EH (cell line): ENCODE results near the gene FREY1.
A peak's percentile ranks its signal among the peaks of the same experiment; 100 is the strongest.
"Not testable (repeated sequence)": the region's sequence is repeated elsewhere in the genome, so short reads cannot be mapped to it uniquely, and the experiment has no call there.

Experiments
- DNase-seq: peaks from one replicate; pipeline ENCODE4 v3.0.0-alpha.2; 2015; ENCODE audit warnings: low read depth

FREY1 gene

DNA sequence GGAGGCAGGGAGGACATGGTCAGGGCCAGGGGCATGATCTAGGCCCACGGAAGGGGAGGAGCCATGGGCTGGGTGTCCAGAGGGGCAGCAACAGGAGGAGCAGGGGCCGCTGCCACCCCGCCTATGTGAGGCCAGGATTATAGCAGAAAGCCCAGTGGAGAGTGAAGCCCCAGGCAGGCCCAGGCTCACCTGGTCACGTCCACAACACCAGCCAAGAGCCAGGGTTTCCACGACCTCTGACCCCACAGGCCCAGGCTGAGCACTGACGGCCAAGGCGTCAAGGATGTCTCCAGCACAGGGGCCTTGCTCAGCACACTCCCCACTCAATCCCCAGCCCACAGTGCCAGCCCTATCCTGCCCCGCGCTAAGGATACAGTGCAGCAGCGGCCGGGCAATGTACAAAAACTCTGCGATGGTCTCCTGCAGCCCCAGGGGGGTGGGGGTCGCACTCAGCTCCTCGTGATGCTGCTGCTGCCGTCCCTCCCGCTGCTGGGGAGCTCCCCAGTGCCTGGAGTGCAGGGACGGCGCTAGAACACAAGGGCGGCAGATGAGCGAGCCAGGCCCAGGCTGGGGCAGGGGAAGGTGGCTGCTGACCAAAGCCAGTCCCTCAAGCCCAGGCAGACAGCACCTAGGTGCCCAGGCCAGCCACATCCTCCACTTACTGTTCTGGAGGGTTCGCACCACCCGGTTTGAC is 7.0 kb upstream of the FREY1 start:
- DNase-seq = no peak

DNA sequence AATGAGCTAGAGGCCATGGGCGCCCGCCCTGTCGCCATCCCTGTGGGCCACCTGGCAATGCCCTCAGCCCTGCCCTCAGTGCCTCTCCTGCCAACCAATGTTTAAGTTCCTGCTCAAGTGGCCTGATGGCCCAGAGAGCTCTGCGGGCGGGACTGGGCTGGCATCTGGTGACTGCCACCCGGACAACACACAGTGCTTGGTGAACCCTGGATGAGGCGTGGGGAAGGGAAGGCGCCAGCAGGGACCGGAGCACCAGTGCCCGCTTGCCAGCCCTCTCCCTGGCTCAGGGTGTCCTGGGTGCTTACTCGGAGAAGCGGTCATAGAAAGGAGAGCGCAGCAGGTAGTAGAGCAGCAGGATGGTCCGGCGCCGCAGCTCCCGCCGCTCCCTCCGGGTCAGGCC is 6.4 kb upstream of the FREY1 start:
- DNase-seq = no peak

DNA sequence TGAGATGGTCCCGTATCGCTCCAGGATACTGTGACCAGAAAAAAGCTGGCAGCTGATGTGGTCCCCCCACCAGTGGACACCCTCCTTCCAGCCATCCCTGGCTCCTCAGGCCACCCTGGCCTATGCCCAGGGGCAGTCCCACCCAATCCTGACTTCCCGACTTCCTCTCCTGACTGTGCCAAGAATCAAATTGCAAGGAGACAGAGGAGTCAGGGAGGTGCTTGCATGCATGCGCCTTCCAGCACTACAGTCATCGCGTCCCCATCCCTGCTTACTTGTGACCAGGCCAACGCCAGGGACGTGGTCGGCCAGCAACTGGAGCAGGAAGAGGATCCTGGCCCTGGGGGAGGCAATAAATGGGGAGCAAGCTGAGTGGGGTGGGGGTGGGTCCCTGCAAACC is 3.6 kb upstream of the FREY1 start:
- no peak for DNase-seq

DNA sequence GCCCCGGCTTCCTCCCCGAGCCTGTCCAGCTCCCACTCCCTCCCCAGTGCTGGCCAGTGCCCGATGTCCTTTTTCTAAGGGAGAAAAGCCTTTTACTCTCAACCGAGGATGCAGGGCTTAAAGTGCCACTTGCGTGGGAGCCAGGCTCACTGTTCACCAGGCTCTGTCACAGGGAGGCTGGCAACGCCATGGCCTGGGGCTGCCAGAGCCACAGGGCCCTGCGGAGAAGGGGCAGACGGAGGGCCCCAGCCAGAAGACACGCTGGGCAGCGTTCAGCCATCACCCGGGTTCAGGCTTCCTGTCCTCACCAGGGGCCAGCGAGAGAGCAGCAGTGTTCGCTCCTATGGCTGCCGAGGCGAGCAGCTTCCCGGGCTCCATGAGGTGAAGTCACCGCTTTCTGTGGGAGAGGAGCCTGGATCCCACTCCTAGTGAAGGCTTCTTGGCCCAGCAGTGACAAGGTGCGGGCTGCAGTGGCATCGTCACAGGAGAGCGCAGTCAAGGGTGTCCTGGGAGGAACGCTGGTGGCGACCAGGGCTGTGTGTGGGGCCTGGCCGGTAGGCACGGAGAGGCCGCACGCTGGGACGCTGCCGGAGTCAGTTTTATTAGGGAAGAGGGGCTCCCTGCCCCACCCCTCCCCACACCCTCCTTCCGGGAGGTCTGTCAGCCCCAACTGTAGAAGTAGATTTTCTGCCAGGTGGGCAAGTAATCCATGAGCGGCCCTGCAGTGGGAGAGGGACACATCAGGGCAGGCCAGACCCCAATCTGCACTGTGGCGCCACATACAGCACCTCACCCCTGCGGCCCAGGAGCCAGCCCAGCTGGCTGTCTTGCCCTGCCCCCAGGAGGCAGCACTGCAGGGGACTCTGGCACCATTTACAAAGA is 2.8 kb upstream of the FREY1 start:
- DNase-seq = no peak

DNA sequence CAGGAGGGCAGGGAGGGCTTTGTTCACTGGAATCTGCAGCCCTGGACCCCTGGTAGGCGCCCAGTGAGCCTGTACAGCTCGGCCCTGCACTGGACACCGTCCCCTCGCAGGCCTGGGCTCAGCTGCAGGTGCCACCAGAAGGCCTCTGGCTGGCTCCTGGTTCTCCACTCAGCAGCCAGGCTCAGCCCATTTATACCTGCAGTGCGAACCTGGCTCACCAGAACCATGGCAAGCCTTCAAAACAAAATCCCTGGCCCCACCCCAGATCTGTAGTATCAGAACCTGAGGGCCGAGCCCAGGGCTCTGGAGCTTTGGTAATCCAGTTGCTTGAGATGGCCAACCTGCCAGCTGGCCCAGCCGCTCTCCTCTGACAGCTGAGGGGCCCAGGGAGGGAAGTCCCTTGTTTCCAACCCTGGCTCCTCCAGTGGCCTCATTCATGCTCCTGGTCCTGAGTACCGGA is 870 bp upstream of the FREY1 start:
- no peak for DNase-seq

DNA sequence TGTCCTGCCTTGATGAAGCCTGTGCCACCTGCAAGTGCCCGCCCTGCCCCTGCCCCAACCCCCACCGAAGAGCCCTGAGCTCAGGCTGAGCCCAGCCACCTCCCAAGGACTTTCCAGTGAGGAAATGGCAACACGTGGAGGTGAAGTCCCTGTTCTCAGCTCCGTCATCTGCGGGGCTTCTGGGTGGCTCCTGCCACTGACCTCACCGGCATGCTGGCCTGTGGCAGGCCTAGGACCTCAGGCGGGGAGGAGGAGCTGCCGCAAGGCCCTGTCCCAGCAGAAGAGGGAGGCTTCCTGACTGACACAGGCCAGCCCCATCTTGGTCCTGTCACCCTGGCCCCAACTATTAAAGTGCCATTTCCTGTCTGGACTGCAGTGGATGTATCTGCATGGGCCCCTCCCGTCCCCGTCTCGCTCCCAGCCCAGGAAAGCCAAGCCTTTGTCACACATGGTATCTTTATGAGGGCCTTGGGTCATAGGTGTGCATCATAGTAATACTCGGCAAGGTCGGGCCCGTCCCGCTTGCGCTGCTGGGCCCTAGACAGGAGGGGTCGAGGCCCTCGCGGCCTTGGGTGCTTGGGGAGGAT is 882 bp downstream of the FREY1 start:
- no peak for DNase-seq

DNA sequence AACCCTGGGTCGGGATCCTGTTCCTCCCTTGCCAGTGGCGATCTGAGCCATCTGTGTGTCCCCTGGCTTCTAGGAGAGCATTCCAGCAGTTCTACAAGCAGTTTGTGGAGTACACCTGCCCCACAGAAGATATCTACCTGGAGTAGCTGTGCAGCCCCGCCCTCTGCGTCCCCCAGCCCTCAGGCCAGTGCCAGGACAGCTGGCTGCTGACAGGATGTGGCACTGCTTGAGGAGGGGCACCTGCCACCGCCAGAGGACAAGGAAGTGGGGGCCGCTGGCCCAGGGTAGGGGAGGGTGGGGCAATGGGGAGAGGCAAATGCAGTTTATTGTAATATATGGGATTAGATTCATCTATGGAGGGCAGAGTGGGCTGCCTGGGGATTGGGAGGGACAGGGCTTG is 1.5 kb downstream of the FREY1 start:
- not testable (repeated sequence) for DNase-seq

DNA sequence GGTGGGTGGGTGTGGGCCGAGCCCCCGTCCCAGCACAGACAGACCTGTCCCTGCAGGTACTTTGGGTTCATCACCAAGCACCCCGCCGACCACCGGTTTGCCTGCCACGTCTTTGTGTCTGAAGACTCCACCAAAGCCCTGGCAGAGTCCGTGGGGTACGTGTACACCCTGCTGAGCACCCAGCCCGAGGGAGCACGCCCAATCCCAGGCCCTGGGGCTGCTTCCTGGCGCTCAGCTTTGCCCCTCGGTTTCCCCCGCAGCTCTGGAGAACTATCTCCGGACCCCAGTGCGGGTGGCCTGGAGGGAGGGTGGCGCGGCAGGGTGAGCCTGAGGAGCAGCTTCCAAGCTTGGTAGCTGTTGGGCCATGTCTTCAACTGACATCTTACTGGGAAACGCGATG is 2.0 kb downstream of the FREY1 start:
- DNase-seq = no peak

DNA sequence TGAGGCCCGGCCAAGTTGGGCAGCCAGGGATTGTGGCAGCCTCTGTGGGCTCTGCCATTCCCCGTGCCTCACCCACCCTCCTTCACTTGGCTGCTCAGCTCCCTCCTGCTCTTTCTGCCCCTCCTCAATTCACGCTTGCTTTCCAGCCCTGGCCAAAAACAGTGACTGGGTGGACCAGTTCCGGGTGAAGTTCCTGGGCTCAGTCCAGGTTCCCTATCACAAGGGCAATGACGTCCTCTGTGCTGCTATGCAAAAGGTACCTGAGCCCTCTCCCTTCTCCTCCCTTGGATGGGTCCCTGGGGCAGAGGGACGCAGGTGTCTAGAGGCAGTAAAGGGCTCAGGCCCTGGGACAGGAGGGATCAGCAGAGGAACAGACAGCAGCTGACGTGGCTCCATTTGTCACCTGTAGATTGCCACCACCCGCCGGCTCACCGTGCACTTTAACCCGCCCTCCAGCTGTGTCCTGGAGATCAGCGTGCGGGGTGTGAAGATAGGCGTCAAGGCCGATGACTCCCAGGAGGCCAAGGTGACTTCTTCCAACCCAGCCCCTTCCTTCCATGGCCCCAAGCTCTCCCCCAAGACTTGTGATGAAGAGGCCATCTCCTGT is 2.7 kb downstream of the FREY1 start:
- no peak for DNase-seq

DNA sequence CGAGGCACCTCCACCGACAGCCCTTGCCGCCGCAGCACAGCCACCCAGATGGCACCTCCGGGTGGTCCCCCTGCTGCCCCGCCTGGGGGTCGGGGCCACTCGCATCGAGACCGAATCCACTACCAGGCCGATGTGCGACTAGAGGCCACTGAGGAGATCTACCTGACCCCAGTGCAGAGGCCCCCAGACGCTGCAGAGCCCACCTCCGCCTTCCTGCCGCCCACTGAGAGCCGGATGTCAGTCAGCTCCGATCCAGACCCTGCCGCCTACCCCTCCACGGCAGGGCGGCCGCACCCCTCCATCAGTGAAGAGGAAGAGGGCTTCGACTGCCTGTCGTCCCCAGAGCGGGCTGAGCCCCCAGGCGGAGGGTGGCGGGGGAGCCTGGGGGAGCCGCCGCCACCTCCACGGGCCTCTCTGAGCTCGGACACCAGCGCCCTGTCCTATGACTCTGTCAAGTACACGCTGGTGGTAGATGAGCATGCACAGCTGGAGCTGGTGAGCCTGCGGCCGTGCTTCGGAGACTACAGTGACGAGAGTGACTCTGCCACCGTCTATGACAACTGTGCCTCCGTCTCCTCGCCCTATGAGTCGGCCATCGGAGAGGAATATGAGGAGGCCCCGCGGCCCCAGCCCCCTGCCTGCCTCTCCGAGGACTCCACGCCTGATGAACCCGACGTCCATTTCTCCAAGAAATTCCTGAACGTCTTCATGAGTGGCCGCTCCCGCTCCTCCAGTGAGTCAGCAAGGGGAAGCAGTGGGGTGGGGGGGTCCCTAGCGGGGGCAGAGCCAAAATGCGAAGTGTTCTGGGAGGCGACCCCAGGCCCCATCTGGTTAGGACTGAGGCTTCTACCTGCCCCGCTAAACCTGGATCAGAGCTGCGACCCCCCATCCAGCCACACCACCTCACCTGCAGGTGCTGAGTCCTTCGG is 4.4 kb downstream of the FREY1 start:
- DNase-seq = no peak

DNA sequence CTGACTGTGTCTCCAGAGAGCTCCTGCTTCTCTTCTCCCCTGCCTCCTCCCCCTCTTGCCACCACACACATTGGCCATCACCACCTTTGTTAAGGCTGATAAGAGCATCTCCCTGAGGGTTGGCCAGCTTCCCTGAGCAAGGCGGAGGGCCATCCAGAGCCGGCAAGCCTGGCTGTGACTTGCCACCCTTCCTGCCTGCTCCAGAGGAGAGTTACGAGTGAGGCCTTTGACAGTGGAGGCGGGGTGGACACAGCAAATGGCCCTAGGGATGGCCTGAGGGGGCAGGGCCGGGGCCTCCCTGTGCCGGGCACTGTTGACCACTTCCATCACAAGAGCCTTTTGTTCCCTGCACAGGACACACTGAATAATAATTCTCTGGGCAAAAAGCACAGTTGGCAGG is 5.4 kb downstream of the FREY1 start:
- no peak for DNase-seq

DNA sequence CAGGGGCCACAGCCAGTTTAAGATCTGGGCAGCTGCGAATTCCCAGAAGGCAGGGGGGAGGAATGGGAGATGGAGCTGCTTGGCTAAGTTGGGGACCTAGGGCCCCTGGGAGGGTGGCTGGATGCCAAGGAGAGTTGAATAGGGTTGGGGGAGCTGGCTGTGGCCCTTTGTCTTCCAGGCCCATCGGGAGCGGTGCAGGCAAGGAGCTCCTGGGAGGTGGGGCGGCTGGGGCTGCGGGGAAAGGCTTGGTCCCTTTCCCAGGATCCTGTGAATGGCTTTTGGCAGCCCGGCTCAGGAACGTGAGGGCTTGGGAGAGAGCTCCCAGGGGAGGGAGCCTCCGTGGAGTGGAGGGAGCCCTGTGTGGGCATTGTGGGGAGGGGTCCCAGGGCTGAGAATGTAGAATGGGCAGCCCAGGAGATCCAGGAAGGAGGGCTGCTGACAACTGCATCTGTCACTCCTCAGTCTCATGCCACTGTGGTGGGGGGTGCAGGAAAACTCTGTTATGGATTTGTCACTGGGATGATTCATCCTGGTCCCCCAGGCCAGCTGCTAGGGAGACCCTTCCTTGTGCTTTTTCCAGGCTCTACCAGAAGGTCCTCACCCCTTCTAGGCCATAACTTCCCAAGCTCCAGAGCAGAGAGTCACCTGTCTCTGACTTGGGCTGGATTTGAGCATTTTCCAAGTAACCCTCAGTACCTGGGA is 6.0 kb downstream of the FREY1 start:
- no peak for DNase-seq

DNA sequence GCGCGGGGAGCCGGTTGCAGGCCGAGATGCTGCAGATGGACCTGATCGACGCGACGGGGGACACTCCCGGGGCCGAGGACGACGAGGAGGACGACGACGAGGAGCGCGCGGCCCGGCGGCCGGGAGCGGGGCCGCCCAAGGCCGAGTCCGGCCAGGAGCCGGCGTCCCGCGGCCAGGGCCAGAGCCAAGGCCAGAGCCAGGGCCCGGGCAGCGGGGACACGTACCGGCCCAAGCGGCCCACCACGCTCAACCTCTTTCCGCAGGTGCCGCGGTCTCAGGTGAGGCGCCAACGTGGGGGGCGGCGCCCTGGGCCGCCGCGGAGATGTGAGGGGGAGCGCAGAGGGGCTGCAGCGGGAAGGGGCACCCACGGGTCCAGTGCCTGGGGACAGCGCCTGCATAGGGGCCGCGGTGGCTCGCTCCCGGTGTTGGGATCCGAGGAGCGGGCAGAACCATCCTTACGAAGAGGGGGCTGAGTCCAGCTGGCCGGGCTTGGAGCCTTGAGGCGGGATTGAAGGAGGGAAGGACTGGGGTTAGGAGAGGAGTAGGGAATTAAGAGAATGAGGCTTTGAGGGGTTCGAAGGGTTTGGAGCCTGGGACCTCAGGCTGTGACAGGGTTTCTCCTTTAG is 6.8 kb downstream of the FREY1 start:
- peak; percentile 12 for DNase-seq

DNA sequence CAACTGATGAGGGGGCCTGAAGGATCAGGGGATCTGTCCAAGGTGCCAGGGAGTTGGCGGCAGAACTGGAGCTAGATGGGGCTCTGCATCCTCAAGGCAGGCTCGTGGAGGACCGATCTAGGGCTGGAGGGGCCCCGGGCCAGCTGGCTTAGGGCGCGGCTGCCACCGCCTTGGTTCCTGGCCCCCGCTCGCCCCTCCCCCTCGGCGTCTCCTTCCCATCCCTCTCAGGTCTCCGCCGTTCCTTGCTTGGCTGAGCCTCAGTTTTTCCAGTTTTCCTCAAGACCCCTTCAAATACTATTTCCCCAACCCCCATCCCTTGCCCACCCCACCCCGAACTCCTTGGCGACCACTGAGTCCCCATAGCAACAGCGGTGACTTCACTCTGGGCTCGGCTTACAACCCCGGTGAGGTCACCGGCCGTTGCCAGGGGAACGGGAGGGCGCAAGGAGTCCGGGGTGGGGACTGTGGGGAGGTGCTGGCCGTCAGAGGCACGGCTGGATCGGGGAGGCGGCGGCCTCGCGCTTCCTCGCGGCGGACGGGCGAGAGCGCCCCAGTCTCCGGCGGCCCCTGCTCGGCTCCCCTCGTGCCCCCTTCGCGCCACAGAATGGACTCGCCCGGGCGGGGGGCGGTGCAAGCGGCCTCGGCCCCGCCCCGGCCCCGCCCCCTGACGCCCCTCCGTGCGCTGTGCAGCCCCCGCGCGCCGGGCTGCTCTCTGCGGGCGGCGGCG is 7.5 kb downstream of the FREY1 start:
- peak; percentile 89 for DNase-seq

DNA sequence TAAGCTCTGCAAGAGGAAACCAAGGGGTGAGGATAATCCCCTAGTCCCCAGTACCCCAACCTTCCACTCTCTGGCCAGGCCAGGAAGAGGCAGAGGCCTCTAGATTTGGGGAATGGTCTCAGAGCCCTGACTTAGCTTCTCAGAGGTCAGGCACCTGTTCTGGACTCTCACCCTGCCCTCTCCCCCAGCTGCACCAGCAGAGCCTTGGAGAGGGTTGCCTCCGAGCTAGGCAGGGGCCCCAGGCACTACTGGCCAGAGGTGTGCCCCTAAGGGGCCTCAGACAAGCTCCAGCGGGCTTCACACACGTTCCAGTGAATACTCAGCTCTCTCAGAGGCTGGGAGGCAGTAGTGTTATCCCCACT is 8.0 kb downstream of the FREY1 start:
- no peak for DNase-seq

DNA sequence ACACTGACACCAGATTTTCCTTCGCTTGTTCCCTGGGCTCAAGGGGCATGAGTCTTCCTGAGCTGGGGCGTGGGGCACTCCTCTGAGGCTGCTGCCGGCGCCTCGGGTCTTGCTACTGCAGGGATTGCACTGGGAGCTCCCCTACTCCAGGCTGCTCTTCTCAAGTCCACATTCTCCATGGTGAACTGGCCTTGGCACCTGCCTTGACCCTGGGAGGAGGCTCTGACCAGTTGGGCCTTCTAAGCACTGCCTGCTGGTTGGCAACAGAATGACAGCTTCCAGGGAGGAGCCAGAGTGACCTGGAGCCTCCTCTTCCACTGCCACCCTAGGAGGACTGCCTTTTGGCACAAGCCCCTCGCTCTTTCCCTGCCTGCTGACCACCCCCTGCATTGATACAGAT is 9.5 kb downstream of the FREY1 start:
- DNase-seq = no peak

DNA sequence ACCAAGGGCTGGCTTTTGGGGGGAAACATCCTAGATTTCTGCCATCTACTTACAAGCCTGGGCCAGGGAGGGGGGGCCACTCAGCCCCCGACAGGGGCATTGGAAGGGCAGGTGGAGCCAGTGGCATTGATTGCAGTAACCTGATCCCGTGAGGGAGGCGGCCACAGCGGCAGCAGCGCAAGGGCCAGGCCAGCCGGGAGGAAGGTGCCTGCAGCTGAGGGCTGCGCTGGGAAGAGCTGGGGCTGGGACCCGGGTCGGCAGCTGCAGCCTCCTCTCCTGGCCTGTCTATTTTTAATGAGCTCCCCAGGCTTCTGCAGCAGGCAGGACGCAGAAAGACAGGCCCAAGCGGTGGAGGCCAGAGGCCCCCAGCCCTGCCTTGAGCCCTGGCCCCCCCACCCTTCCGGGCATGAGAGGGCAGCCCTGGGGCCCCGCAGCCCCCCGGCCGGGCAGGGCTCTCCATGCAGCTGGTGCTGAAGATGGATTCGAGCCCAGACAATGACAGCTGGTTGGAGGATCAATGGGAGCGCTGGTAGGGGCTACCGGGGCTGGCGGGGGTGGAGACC is 10.6 kb downstream of the FREY1 start:
- no peak for DNase-seq

DNA sequence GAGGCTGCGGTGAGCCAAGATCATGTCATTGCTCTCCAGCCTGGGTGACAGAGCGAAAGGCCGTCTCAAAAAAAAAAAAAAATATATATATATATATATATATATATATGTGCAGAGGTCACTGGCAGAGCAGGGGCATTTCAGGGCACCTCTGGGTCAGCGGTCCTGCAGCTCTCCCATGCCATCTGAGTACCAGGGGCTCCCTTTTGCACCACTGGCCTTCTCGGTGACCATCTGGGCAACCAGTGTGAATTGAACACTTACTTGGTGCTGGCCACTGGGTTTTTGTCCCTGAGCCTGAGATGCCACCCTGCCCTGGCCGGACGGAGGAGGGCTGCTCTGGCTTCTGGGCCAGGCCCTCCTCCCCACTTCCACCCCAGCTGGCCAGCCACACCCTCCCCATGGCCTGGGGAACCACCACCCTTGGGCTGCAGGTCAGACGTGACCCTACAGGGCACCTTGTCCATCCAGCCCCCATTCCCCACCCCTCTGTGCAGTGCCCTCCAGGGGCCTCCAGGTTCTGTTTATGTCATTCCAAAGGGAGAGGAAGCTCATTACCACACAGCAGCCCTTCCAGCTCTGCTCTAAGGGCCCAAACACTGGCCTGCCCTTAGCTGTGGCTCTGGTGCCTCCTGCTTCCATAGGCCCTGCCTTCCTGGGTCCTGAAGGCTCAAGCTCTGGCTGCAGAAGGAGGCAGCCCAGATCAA is 11.4 kb downstream of the FREY1 start:
- no peak for DNase-seq
